ENCODE data around the gene BCL11B. TPM values are rescaled to one million over a fixed set of nuclear protein-coding genes. Genes with fewer than 3 reads are reported as not detected.

BCL11B gene
- total and polyA plus RNA-seq, 4 donors, result 0.04 to 0.42 (median 0.16) TPM

GRCh38 chr14:99288948-99289347 lies 17.0 kb upstream of the BCL11B start:
- Histone ChIP-seq H3K4me3 (ENCODE audit: low read depth in 1 of 3, low read length in 3 of 3) (no peak overlapping the region), H3K9me3 (ENCODE audit: control insufficient read depth in 4 of 4, low read length in 3 of 4) (no peaks in the 10 kb centered on the region), H3K9ac (ENCODE audit: low read depth in 1 of 2, low read length in 2 of 2) (no peak overlapping the region), H3K27me3 (ENCODE audit: control insufficient read depth in 4 of 4, insufficient read depth in 4 of 4, low read length in 3 of 4) (no peaks in the 10 kb centered on the region), H3K4me1 (ENCODE audit: control insufficient read depth in 4 of 4, insufficient read depth in 4 of 4, low read length in 3 of 4) (peaks cover 0 to 5% (median 0%) of the 10 kb centered on the region in 4 donors), H3K36me3 (ENCODE audit: control insufficient read depth in 4 of 4, insufficient read depth in 3 of 4, low read depth in 1 of 4, low read length in 3 of 4) (no peaks in the 10 kb centered on the region), H3K27ac (ENCODE audit: low read depth in 1 of 2, low read length in 2 of 2) (no peak overlapping the region)
- no peak for TF ChIP-seq MAX (IDR thresholded peaks at IDR 0.05)
- TF ChIP-seq FOXA2 (IDR thresholded peaks at IDR 0.05), result no peak
- TF ChIP-seq YY1 (IDR thresholded peaks at IDR 0.05), result no peak
- TF ChIP-seq ZBTB33 (IDR thresholded peaks at IDR 0.05), result no peak
- TF ChIP-seq RAD21 (IDR thresholded peaks at IDR 0.05), result no peak
- TF ChIP-seq SP1 (IDR thresholded peaks at IDR 0.05), result no peak
- TF ChIP-seq NR2F2 (IDR thresholded peaks at IDR 0.05), result no peak
- TF ChIP-seq TAF1 (conservative IDR thresholded peaks at IDR 0.05), result no peak
- no peak for TF ChIP-seq RXRA (IDR thresholded peaks at IDR 0.05)
- TF ChIP-seq HNF4A (conservative IDR thresholded peaks at IDR 0.05), result no peak
- TF ChIP-seq JUND (IDR thresholded peaks at IDR 0.05), result no peak
- TF ChIP-seq FOXA1 (IDR thresholded peaks at IDR 0.05), result no peak
- TF ChIP-seq CTCF (IDR thresholded peaks at IDR 0.05; ENCODE audit: low read depth, low read length, missing input control), result no peak
- no peak for TF ChIP-seq ATF3 (IDR thresholded peaks at IDR 0.05)
- TF ChIP-seq HNF4G (IDR thresholded peaks at IDR 0.05), result no peak
- TF ChIP-seq GABPA (IDR thresholded peaks at IDR 0.05 in 1 of 2, conservative IDR thresholded peaks at IDR 0.05 in 1 of 2), result no peak
- TF ChIP-seq EGR1 (IDR thresholded peaks at IDR 0.05; ENCODE audit: low read depth in 2 of 2), result no peak
- TF ChIP-seq REST (IDR thresholded peaks at IDR 0.05), result no peak
- DNase-seq (ENCODE audit: low spot score), result no peak
- WGBS, result 90% methylated on average over 5 of the region's 5 CpGs

Measured in liver (tissue), 9 donors.